HCT116 (cell line): Measurements from ENCODE around the gene TUNAR. TPM values are rescaled to one million over a fixed set of nuclear protein-coding genes. Genes with fewer than 3 reads are reported as not detected.

Experiments used
- total RNA-seq: library from RNA; stranded (reverse); gene quantifications from one replicate; pipeline ENCODE4 v1.2.1, GENCODE V29; 2021; ENCODE audit not compliant: unreplicated experiment

TUNAR gene
- total RNA-seq, 1 experiment from 2014 or later = not detected

Other genes with a start within 250 kb of the TUNAR start
- not detected for gene TCL1B, start 190.4 kb upstream of the TUNAR start, total RNA-seq
- gene TCL1A, start 162.7 kb upstream of the TUNAR start, total RNA-seq = 0.30 TPM
- 3.4 TPM for gene C14orf132, start 162.5 kb downstream of the TUNAR start, total RNA-seq